HepG2 (cell line): ENCODE data around the gene PLCG2.

Experiments
- NFIC ChIP-seq: IDR thresholded peaks from 2 replicates; pipeline ENCODE4 v1.6.1; 2012; ENCODE audit warnings: mild to moderate bottlenecking, low read length, inconsistent platforms
- USF2 ChIP-seq, 2 experiments: sonication (generic) in 1 of 2; formaldehyde crosslinking in 1 of 2; IDR thresholded peaks; 2 replicates each; pipeline versions ENCODE4 v1.5.1 to v1.6.1; 2011 to 2020; ENCODE audit warnings: borderline replicate concordance in 1 of 2, low read depth in 1 of 2, low read length in 1 of 2, mild to moderate bottlenecking in 1 of 2, missing genetic modification reagents in 1 of 2, moderate library complexity in 1 of 2
- ZNF282 ChIP-seq: fragments of 450-650 bp; IDR thresholded peaks from 2 replicates; pipeline ENCODE4 v1.6.1; 2018; ENCODE audit not compliant: partially characterized antibody
- ZNF331 ChIP-seq: sonication (generic); formaldehyde crosslinking; IDR thresholded peaks from 2 replicates; pipeline ENCODE4 v1.4.0; 2020; ENCODE audit warnings: missing genetic modification reagents
- TF ChIP-seq, protein P1 (sequence below): sonication (generic); formaldehyde crosslinking; IDR thresholded peaks from 2 replicates; pipeline ENCODE4 v1.5.0; 2020; ENCODE audit warnings: mild to moderate bottlenecking, missing genetic modification reagents, moderate library complexity
- TF ChIP-seq, protein P2 (sequence below): sonication (generic); formaldehyde crosslinking; IDR thresholded peaks from 2 replicates; pipeline ENCODE4 v1.8.0; 2022; ENCODE audit warnings: mild to moderate bottlenecking, missing genetic modification reagents, moderate library complexity
- TF ChIP-seq, protein P3 (sequence below): sonication (generic); formaldehyde crosslinking; IDR thresholded peaks from 2 replicates; pipeline ENCODE4 v1.4.0; 2020; ENCODE audit warnings: missing genetic modification reagents

DNA sequence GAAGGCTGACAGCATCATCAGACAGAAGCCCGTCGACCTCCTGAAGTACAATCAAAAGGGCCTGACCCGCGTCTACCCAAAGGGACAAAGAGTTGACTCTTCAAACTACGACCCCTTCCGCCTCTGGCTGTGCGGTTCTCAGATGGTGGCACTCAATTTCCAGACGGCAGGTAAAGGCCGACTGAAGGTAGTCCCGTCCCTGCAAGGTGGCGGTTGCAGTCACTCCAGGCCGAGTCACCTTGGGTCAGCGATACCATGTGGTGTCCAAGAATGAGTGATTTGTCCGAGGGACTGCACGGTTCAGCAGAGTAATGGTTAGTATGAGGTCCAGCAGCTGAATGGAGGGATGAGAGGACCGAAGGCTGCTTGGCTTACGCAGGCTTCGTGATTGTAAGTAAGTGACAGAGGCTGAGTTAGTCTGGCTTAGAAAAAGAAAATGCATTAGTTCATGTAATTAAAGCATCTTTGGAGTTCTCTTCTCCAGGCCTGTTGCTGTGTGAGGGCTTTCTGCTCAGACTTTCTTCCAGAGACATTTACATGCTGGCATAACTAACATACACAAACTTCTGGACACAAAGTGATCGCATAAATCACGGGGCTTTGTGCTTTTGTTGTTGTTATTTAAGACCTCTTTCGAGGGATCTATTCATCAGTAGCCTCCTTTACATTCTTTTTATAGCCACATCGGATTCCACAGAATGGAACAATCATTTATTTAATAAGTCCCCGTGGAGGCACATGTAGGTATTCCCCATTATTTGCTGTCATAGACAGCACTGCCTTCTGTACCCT, 157.3 kb downstream of the PLCG2 start:
- TF ChIP-seq, protein P1, sequence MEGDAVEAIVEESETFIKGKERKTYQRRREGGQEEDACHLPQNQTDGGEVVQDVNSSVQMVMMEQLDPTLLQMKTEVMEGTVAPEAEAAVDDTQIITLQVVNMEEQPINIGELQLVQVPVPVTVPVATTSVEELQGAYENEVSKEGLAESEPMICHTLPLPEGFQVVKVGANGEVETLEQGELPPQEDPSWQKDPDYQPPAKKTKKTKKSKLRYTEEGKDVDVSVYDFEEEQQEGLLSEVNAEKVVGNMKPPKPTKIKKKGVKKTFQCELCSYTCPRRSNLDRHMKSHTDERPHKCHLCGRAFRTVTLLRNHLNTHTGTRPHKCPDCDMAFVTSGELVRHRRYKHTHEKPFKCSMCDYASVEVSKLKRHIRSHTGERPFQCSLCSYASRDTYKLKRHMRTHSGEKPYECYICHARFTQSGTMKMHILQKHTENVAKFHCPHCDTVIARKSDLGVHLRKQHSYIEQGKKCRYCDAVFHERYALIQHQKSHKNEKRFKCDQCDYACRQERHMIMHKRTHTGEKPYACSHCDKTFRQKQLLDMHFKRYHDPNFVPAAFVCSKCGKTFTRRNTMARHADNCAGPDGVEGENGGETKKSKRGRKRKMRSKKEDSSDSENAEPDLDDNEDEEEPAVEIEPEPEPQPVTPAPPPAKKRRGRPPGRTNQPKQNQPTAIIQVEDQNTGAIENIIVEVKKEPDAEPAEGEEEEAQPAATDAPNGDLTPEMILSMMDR (CRISPR knock-in tag), result no peak
- TF ChIP-seq USF2 (IDR thresholded peaks at IDR 0.05; ENCODE audit: low read depth, low read length), result no peak
- no peak for TF ChIP-seq USF2 (CRISPR knock-in tag; IDR thresholded peaks at IDR 0.05; ENCODE audit: borderline replicate concordance)
- no peak for TF ChIP-seq ZNF331 (CRISPR knock-in tag)
- TF ChIP-seq, protein P2, sequence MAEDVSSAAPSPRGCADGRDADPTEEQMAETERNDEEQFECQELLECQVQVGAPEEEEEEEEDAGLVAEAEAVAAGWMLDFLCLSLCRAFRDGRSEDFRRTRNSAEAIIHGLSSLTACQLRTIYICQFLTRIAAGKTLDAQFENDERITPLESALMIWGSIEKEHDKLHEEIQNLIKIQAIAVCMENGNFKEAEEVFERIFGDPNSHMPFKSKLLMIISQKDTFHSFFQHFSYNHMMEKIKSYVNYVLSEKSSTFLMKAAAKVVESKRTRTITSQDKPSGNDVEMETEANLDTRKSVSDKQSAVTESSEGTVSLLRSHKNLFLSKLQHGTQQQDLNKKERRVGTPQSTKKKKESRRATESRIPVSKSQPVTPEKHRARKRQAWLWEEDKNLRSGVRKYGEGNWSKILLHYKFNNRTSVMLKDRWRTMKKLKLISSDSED (CRISPR knock-in tag), result no peak
- TF ChIP-seq, protein P3, sequence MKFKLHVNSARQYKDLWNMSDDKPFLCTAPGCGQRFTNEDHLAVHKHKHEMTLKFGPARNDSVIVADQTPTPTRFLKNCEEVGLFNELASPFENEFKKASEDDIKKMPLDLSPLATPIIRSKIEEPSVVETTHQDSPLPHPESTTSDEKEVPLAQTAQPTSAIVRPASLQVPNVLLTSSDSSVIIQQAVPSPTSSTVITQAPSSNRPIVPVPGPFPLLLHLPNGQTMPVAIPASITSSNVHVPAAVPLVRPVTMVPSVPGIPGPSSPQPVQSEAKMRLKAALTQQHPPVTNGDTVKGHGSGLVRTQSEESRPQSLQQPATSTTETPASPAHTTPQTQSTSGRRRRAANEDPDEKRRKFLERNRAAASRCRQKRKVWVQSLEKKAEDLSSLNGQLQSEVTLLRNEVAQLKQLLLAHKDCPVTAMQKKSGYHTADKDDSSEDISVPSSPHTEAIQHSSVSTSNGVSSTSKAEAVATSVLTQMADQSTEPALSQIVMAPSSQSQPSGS (CRISPR knock-in tag), result no peak
- TF ChIP-seq NFIC, result no peak
- TF ChIP-seq ZNF282, result no peak
